HG02759 (cell line): ENCODE results near the gene UBE2J1.
"Not testable (repeated sequence)": the region's sequence is repeated elsewhere in the genome, so short reads cannot be mapped to it uniquely, and the experiment has no call there.

Source experiments
- ATAC-seq: cut with Tn5 transposase; IDR thresholded peaks from one replicate; pipeline ENCODE4 v1.9.1; 2021; ENCODE audit warnings: mild to moderate bottlenecking, moderate library complexity; ENCODE audit not compliant: unreplicated experiment

Gene UBE2J1, protein sequence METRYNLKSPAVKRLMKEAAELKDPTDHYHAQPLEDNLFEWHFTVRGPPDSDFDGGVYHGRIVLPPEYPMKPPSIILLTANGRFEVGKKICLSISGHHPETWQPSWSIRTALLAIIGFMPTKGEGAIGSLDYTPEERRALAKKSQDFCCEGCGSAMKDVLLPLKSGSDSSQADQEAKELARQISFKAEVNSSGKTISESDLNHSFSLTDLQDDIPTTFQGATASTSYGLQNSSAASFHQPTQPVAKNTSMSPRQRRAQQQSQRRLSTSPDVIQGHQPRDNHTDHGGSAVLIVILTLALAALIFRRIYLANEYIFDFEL

GRCh38 chr6:89352278-89353117 lies at the start of gene UBE2J1:
TSS of gene UBE2J1 (minus strand) at chr6:89352722. CDS start at chr6:89352569, 153 bp downstream.
- ATAC-seq, result peak; percentile 54

DNA sequence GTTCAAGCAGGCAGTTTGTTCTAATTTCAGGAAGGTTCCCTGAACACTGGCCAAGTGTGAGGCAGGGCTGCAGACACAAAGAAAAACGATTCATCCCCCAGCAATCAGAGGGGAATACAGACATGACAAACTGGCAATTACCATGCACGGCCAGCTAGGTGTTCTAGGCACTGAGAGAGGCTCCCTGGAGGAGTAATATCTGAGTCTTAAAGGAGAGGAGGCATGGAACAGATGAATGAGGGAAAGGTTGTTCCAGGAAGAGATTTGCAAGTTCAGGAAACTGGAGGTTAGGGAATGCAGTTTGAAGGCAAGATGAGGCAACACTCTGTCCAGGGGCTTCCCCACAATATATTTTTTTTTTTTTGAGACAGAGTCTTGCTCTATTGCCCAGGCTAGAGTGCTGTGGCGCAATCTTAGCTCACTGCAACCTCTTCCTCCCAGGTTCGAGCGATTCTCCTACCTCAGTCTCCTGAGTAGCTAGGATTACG lies 48.4 kb upstream of the UBE2J1 start:
- no peak for ATAC-seq

DNA sequence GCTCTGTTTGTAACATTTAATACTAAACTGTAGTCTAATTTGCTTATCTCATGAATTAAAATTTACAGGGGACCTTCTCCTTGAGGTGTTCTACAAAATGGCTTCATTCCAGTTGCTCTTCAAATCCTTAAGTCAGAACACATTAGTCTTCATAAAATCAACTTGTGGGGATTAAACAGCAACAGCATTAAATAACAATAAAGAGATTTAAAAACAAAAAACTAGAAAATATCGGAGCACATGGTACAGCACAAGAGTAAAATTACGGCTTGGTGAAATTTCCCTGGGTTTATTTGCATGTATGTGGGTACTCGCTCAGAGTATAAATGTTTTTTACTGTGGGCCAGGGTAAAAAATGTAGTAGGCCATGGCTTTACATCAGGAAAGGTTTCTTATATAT lies 47.5 kb upstream of the UBE2J1 start:
- no peak for ATAC-seq

DNA sequence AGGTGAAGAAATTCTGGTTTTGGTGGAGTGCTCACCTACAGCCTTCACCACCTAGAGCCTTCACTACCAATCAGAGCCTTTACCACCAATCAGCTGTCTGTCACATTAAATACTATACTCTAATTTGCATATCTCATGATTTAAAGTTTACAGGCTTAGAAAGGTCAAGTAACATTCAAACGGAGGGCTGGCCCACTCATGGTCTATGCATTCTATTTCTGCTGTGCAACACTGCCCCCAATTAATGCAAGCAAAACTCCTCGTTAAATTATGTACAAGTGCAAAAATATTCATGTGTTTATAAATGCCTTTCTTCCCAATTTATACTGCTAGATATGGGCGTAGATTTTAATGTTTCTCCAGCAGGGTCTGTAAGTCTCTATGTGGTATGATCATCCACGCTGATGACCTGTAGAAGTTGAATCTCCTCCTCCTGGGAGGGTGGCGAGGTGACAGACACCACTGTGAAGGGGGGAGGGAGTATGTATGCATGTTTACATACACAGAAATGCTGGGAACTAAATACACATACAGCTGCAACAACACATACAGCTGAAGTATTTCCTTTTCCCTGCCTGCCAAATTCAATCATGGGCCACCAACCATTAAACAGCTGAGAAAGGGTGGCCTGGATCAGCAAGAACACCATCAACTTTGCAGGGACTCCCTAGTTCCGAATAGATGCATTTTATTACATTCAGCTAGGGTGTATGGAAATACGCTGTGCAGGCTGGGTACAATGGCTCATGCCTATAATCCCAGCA lies 46.4 kb upstream of the UBE2J1 start:
- no peak for ATAC-seq

DNA sequence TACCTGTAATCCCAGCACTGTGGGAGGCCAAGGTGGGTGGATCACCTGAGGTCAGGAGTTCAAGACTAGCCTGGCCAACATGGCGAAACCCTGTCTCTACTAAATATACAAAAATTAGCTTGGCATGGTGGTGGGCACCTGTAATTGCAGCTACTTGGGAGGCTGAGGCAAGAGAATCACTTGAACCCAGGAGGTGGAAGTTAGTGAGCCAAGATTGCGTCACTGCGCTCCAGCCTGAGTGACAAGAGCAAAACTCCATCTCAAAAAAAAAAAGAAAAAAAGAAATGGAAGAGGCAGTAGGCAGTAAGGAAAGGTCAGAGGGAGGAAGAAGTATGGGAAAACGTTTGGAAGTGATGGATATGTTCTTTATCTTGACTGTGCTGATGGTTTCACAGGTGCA lies 45.4 kb upstream of the UBE2J1 start:
- not testable (repeated sequence) for ATAC-seq

DNA sequence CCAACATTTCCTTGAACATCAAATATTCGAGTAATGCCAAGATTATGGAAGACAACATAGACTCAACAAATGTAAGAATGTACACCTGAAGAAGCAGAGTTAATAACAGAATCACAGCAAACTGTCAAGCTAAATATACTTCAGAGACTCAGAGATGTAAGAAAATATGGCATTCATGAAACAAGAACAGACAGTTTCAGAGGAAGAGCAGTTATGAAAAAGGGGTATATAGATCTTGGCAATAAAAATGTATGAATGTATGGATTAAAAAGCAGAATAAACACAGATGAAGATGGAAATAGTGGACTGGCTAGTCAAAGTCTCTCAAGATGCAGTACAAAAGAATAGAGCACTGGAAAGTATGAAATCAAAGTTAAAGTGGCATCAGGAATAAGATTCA lies 41.1 kb upstream of the UBE2J1 start:
- ATAC-seq, result no peak

- no peak for ATAC-seq
These were observed 40.3 kb upstream of the UBE2J1 start for GRCh38 chr6:89392823-89393222.

GRCh38 chr6:89388846-89389245 lies 36.3 kb upstream of the UBE2J1 start:
- ATAC-seq, result no peak

DNA sequence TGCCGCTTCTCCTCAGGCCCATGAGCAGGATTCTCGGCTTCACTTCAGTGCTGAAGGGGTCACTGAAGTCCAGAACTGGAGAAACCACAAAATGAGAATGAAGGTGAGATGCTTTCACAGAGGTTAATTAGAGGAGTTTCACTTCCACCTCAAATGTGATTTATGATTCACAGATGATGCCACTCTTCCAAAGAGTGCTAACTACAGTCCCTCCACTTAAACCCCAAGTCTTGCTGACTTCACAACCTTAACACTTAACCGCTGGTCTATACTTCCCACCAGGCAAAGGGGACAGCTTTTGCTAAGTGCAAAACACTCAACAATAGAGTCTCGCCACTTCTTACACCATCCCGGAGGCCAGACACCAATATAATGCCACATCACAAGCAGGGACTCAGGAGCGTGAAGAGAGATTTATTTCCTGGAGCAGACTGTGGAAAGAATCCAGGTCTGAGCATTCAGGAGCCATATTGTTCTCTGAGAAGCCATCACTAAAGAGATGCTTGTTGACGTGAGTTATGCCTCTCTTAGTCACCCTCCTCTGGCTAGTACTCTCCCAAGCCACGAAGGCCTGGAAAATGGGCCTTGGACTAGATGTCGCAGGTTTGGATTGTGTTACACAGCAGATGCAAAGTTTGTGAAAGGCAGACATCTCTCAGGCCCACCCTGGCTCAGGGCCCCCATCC lies 35.1 kb upstream of the UBE2J1 start:
- peak; percentile 95 for ATAC-seq

- peak; percentile 38 for ATAC-seq
These were observed 34.5 kb upstream of the UBE2J1 start for GRCh38 chr6:89386917-89387491.

DNA sequence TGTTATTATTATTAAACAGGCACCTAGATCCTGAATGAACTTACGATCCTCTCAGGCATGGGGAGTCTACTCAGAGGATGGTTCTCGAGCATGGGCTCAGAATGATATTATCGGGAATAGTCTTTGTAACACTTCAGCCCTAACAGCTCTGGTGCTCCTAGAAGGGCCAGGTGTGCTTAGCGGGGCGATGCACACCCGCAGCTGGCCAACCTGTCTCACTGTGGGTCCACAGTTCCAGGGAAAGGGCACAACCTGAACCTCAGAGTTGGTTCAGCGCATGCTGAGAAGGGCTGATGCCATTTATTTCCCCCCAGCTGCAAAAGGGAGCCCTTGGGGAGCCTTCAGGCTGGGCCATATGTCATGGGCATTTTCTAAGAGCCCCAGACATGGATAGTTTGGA lies 33.3 kb upstream of the UBE2J1 start:
- no peak for ATAC-seq

DNA sequence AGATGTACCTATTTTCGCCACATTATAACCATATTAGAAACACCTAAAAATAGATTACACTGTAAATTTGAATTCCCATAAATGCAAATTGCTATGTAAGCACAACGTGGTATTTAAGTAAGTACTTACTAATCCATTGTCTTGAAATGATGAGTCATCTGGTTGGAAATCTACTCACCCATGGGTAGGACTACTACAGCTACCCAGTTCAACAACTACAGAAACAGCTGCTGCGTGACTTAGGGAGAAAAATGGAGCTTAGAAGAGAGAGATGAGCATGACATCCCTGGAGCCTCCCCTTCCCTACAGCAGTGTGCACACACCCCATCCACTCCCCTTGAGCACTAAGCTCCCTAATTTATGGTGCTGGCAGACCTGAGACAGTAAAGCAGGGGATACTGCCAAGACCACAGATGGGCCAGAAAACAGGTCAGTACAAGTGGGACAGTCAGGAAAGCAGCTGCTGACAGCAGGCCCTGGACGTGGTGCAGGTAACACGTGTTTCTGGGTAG lies 32.7 kb upstream of the UBE2J1 start:
- peak; percentile 33 for ATAC-seq

DNA sequence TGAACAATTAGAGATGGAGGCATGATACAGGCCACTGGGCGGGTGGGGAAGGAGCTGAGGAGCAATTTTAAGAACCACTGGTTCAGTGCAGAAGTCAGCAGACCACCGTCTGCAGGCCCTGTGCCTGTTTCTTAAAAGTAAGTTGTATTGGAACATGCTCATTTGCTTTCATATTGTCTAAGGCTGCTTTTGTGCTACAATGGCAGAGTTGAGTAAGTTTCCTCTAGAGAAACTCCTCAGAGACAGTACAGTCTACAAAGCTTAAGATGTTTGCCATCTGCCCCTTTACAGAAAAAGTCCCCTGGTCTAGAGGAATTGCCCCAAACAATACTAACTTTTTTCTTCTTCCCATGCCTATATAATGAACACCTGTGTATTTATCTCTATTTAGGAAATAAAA lies 28.5 kb upstream of the UBE2J1 start:
- ATAC-seq, result no peak

GRCh38 chr6:89379281-89379680 lies 26.8 kb upstream of the UBE2J1 start:
- no peak for ATAC-seq

DNA sequence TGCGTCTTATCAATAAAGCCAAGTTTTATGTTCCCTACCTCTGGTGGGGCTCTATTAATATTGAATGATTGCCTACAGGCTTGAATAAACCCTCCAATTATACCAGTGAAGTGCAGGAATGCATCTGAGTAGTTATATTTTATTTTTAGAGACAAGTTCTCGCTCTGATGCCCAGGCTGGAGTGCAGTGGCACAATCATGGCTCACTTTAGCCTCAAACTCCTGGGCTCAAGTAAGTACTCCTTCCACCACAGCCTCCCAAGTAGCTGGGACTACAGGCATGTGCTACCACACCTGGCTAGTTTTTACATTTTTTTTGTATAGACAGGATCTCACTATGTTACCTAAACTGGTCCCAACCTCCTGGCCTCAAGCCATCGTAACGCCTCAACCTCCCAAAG lies 26.1 kb upstream of the UBE2J1 start:
- no peak for ATAC-seq

GRCh38 chr6:89375427-89376267 lies 23.1 kb upstream of the UBE2J1 start:
- peak; percentile 83 for ATAC-seq

GRCh38 chr6:89372506-89372901 lies 20.0 kb upstream of the UBE2J1 start:
- ATAC-seq, result peak; percentile 31

DNA sequence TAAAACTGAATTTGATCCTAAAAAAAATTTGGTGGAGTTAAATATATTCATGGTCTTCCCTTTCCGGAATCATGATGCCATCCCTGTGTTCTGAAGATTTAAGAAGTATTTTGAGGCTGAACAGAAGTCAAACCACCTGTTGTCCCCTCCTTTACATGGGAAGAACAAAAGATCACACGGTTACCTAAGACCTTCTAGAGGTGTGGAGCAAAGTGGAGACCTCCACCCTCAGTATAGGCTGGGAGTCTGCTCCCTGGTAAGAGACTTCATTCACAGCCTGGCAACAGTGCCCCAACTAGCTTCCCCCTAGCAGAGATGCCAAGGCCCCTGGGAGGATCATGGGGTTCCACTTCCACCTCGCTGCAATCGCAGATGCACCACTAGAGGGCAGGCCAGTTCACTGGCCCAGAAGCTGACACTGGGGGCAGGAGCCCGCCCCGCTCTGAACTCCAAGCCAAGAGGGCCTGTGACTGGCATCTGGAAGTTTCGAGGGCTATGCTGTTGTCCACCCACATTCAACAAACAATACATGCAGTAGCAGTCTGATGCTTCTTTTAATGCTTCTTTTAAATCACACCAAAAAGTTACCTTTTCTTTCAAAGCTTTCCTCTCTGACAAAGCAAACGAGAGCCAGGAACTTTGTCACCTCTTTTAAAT lies 19.5 kb upstream of the UBE2J1 start:
- ATAC-seq, result peak; percentile 75

GRCh38 chr6:89368999-89369398 lies 16.5 kb upstream of the UBE2J1 start:
- no peak for ATAC-seq
